GM12873 (cell line): ENCODE results near the gene CALHM1.

Experiments used
- TF ChIP-seq, protein P1 (sequence below): IDR thresholded peaks from 2 replicates; pipeline ENCODE4 v1.5.1; 2012; ENCODE audit warnings: low read depth, mild to moderate bottlenecking, moderate library complexity, low read length, control low read depth; ENCODE audit not compliant: insufficient read depth; ENCODE audit errors: missing control alignments

CALHM1 gene

GRCh38 chr10:103417601-103418000, 41.1 kb downstream of the CALHM1 start:
- TF ChIP-seq, protein P1, sequence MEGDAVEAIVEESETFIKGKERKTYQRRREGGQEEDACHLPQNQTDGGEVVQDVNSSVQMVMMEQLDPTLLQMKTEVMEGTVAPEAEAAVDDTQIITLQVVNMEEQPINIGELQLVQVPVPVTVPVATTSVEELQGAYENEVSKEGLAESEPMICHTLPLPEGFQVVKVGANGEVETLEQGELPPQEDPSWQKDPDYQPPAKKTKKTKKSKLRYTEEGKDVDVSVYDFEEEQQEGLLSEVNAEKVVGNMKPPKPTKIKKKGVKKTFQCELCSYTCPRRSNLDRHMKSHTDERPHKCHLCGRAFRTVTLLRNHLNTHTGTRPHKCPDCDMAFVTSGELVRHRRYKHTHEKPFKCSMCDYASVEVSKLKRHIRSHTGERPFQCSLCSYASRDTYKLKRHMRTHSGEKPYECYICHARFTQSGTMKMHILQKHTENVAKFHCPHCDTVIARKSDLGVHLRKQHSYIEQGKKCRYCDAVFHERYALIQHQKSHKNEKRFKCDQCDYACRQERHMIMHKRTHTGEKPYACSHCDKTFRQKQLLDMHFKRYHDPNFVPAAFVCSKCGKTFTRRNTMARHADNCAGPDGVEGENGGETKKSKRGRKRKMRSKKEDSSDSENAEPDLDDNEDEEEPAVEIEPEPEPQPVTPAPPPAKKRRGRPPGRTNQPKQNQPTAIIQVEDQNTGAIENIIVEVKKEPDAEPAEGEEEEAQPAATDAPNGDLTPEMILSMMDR, result no peak

- TF ChIP-seq, protein P1, result peak; percentile 59
Observed at GRCh38 chr10:103416436-103417147, 42.1 kb downstream of the CALHM1 start.

DNA sequence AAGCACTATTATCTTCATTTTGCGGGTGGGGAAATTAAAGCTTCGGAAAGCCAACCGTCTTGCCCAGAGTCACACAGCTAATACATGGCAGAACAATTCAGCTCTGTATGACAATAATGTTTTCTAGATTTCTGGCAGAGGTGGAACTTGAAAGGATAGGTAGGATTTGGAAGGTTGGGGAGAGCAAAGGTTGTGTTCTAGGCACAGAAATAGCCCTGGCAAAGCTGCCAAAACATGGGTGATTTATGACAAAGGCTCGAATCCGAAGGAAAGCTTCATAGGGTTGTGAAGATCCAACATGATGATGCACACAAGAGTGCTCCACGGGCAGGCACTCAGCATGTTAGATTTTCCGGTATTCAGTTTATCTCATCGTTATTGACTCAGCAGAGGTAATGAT, 43.1 kb downstream of the CALHM1 start:
- TF ChIP-seq, protein P1, result no peak

- TF ChIP-seq, protein P1, result no peak
Observed at GRCh38 chr10:103413564-103413963, 45.1 kb downstream of the CALHM1 start.
